RCC 7860 (cell line): ENCODE measurements around the gene TAPT1.

Source experiments
- DNase-seq: peaks from one replicate; pipeline ENCODE4 v3.0.0-alpha.2; 2015; ENCODE audit warnings: low spot score
- FAIRE-seq: peaks from 2 replicates; lab custom pipeline; 2012; peaks lifted over from hg19 to GRCh38; lab: Jason Lieb, UNC

TAPT1 gene

DNA sequence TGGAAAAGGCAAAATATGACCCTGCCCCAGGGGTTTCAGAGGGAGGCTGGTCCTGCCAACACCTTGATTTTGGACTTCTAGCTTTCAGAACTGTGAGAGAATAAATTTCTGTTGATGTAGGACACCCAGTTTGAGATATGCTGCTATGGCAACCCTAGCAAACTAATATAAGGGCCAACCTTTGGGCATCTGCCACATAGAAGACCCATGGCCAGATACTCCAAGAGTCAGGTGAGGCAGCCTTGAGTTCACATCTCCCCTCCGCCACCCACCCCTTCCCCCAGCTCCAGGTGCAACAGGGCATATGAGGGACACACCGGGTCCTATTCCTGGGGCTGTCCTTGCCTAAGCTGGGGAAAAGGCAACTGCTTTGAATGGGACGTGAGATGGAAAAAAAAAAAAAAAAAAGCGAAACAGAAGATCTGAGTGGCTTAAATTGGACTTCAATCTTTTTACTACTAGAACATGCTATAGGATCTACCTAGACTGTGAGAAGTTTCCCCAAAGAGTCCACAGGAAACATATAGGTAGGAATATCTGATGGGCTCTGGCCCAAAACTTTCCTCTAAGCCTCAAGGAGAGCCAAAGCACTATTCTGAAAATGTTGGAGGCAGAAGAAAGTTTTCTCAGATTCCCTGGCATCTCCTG, 85.9 kb downstream of the TAPT1 start:
- FAIRE-seq, result no peak
- DNase-seq, result no peak

DNA sequence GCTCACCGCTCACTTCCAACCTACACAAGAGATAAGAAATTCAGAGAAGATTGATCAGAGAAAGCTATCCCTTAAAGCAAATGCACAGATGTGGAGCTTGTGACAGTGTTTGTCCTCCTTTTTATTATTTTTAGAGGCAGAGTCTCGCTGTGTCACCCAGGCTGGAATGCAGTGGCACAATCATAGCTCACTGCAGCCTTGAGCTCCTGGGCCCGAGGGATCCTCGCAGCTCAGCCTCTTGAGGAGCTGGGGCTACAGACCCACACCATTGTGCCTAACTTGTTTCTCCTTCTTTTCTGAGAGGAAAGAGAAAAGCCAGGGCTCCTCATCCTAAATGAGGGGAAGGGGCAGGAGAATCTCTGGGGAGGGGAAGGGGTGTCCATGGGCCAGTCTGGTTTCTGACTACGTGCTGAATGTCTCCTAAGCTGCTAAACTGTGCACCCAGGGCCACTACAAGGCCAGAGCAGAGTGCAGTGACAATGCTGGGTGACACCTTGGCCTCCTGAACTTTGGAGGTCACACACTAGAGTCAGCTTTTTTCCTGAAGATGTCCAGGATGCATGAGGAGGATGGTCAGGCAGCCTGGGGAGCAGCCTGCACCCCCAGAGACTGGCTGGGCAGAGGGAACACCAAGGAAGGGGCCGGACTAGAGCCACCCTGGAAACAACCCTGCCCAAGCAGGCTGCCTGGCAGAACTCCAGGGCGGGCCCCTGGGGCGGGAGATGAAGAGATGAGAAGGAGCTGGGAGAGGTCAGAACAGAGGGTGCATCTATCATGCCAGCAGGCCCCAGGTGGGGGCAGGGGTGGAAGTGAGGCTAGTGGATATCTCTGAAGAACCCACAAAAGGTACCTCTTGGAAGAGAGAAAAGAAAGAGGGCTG, 87.0 kb downstream of the TAPT1 start:
- no peak for DNase-seq
- FAIRE-seq, result no peak

DNA sequence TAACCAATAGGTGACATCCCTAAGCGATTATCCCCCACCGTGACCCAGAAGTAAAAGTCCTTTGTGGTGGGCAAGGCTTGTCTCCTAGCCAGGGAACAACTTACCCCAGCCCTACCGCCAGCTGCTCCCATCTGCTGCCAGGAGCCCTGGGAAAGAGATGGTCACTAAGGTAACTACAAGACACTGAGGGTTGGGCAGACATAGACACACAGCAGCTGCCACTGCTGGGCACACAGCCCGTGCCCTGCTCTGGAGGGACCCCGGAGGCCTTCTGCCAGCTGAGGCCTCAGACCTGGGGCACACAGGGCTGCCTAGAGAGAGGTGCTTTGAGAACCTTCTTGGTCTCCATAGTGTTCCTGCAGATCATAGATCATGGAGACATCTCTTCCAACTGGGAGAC, 89.4 kb downstream of the TAPT1 start:
- FAIRE-seq, result no peak

DNA sequence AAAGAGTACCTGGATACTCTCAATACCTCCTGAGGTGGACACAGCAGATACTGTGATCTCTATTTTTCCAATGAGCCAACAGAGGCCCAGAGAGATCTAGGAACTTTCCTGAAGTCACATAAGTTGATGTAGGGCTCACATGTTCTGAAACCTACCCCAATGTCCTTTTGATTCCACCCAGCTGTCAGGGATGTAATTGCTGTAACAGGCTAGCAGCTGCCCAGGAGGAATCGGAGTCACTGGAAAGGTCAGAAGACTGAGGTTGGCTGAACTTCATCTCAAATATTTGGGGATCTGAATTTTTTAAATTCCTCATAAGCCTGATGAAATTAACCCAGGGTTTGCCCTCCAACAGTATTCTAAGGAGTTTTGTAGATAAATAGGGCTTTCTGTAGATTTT, 90.0 kb downstream of the TAPT1 start:
- no peak for FAIRE-seq
- no peak for DNase-seq

More for the DNA sequence above, 89.4 kb downstream of the TAPT1 start:
- DNase-seq, result no peak

DNA sequence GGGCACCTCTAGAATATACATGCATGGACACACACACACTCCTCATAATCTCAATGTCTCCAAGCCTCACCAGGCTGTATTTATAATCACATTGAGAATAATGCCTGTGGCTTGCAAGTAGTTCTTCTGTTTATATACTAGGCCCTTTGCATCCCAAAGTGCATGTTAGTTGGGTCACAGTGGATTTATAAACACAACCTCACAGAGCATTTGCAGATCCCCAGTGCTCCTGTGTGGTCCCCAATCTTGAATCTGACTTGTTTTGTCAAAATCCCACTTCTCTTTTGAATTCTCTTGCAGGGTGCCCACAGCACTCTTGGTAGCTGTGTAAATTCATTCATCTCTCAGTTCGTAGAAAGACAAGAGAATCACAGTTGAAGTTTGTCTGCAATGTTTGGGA, 92.9 kb downstream of the TAPT1 start:
- FAIRE-seq, result no peak
- DNase-seq, result no peak

DNA sequence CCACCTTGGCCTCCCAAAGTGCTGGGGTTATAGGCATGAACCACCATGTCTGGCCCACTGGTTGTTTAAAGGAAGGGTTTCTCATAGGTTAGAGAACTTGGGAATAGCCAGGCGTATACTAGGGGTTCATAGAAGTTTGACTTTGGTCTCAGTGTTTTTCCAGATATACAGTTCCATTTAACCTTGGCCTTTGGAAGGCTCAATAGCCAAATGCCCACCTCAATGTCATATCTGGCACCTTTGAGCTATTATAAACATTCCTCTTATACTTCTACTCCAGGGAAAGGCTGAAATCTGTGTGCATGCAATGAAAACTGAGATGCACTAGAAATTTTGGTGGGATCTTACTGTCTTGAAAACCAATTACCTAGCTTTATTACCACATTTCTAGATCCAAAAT, 95.0 kb downstream of the TAPT1 start:
- FAIRE-seq (no peak), DNase-seq (no peak)

DNA sequence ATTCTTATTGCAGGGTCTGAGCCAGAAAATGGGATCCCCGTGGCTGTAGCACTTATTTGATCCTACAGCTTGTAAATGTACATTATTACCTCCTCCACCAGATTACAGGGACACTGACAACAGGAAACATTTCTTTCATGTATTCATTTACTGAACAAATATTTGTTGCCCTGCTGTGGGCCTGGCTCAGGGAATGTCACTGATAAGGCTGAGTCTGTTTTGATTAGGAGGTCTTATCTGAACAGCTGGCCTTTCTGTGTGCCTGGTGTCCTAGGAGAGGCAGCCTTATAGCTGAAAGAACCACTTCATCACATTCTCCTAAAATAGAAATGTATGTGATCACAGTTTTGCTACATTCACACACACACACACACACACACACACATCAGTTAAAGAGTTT, 96.9 kb downstream of the TAPT1 start:
- DNase-seq, result no peak
- FAIRE-seq, result no peak

DNA sequence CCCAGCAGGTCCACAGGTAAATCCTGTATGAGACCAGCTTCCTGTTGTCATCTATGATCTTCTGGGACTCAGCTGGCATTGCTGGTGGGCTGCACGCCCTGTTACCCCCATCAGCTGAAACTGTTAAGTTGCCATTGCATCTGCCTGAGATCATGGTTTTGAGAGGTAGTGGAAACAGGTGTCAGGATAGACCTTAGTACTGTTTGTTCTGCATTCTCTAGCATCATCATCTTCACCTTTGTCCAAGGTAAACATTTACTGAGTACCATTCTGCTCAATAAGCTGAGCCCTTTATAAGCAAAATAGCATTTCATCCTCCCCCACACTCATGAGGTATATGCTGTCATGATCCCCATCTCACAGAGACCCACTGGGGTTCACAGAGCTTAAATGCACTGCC, 99.6 kb downstream of the TAPT1 start:
- FAIRE-seq, result no peak
- no peak for DNase-seq

DNA sequence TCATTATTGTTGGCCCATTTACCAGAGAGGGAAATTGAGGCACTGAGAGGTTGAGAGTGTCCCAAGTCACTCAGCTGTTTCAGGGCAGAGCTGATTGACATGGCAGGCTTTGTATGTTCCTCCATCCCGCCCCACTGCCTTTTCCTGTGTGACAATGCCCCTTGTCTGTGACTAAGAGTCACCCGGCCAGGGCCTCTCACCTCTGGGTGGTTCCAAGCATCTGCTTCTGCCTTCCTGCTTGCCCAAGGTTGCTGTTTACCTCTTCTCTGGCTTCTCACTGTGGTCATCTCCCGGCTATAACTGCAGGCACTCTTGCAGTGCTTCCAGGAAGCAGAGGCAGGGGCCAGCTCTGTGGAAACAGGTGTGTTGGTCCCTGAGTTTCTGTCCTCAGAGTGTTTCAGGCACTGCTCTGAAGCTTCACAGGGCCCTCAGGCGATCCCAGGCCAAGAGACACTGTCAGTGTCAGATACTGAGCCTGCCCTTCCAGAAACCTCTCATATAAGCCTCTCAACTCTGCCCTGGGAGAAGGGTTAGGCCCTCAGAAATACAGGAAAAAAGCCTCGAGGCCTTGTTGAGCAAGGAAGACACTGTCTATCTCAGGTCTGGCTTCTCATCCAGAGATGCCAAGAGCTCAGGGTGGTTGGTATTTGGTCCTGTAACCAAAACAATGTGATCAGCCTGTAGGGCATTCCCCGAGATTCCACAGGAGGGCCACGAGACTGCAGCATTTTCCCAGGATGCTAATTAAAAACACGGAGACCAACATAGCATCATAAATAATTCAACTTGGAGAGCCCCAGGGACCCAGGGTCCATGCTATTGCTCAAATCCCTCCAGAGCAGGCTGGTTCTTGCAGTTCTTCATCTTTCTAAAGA, 100.5 kb downstream of the TAPT1 start:
- FAIRE-seq, result no peak
- DNase-seq, result no peak

DNA sequence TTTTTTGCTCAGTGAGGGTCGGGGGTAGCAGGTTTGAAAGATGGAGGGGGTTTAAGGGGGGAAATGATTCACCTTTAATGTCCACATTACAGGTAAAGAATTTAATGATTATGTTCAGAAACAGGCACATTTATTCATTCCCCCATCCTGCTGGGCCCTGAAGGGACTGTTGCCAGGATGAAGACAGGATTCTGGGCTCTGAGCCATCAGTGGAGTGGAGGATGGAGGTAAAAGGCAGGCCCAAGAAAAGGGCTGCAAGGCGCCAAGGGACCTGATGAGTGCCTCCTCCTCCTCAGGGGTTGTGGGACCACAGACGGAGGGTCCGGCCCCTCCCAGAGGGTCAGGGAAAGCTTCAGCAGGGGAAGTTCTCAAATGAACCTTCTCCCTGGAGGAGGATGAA, 102.0 kb downstream of the TAPT1 start:
- FAIRE-seq (no peak), DNase-seq (no peak)

DNA sequence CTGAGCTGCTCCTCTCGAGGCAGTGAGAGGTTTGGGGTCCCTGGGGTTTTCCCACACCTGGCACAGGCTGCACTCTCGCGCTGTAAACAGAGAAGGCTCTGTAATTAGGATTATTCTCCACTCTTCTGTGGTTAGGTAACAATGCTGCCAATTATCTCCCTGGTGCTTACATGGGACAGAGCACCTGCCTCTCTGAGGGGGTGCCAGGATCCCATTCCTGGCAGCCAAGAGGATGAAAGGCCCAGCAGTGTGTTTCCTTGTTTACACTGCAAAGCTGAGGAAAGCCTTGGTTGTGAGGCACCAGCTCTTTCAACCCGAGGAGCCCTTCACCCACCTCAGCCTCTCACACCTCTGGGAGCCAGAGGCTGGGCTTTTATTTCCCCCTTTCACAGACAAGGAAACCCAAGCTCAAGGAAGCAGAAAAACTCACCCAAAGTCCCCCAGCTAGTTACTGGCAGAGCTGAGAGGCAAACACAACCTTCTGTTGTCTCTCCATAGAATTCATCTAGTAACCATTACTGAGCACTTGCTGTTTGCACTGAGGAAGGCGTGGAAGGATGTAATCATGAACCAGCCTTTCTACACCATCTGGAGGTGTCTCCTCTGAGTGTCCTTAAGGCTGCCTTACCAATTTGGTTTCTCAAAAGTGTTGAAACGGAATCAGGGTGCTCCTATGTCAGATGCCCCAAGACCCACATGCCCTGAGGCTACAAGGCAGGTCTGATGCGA, 102.8 kb downstream of the TAPT1 start:
- no peak for FAIRE-seq
- DNase-seq, result no peak

DNA sequence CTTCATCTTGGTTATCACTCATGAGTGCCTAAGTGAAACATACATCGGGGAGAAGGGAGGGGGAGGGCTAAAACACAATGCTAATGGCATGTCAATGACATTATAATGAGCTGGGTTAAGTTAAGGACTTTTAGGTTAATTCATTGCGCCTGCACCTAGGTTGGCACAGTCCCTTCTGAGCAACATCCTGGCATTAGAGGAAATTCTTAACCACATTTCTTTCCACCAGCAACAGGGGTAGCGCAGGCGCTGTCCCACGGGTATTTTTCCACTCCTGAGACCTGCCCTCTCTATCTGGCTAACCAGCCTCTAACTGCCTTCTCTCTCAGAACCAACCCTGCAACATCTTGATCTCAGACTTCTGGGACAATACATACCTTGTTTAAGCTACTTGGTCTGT, 103.5 kb downstream of the TAPT1 start:
- DNase-seq (no peak), FAIRE-seq (no peak)

DNA sequence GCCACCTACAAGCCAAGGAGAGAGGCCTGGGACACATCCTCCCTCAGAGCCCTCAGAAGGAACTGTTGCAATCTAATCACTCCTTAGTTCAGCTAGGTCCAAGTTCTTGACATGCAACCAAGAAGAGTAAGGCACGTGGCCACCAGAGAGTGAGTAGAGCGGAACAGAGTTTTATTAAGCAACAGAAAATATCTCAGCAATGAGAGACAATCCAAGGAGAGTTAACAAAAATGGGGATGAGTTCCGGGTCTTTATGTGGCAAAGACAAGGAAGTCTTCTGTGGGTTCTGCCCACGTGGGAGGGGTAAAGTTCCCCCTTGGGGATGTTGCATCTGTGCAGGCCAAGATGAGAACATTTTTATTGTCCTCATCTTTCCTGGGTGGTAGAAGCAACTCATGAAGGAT, 104.0 kb downstream of the TAPT1 start:
- DNase-seq (no peak), FAIRE-seq (no peak)

DNA sequence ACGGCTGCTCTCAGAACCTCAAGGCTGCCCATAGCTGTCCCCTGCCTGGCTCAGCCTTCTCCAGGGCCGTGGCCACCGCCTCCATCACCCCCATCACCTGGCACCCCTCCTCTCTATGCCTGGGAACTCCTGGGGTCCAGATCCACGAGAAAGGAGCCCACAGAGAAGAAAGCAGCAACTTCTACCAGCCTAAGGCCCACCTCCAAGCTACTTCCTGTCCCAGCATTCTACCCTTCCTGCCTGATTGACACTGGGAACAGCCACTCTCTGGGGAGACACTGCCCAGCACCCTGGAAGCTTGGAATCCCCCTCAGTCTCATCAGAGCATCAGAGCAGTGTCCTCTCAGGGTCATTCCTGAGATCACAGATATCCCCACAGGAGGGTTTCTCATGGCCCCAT, 105.6 kb downstream of the TAPT1 start:
- DNase-seq, result no peak
- FAIRE-seq, result no peak

DNA sequence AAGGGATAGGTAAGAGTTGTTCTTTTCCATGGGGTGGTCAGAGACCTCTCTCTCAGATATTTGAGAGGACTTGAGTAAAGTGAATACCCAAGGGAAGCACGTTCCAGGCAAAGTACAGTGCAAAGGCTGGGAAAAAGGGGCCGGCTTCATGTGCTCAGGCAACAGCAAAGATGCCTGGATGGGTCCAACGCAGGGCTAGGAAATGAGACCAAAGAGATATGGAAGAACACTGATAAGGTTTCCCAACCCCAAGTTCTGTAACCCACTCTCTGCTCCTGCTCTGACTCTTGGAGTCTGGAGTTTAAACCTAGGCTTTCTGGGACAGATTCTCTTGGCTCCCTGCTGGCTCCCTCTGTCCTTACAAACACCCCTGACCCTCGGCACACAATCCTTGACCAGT, 106.3 kb downstream of the TAPT1 start:
- no peak for FAIRE-seq

DNA sequence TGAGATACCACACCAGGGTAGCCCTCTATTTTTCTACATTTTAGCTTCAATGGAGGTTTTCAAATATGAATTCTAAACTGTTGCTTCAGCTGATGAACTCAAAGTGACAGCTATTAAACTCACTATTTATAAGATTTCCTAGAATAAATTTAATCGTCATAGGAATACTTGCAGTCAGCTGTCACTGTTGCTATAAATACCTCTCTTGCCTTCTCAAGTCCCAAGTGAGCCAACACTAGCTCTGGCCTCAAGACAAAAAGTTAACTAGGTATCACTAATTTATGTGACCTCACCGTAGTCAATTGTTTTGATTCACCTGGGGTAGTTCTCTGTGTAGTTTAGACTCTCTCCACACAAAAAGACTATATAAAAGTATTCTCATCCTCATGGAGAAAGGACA, 108.2 kb downstream of the TAPT1 start:
- FAIRE-seq, result no peak
- no peak for DNase-seq

More for the DNA sequence above, 106.3 kb downstream of the TAPT1 start:
- no peak for DNase-seq

DNA sequence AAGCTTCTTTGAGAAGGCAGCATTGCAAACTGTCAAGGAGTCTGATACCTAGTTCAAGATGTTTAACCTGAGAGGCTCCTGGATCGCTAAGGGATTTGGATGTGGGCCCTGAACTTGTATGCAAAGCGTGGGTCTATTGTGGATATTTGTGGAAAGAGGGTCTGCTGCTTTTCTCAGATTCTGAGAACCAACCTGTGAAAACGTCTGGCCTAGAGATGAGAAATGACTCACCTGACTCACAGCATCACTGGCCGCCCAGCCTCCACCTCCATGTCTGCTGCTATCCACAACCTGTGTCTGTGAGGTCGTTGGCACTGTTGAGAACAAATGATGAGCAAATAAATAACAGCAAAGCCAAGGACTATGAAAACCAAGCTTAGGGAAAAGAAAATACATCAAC, 109.1 kb downstream of the TAPT1 start:
- no peak for FAIRE-seq
- DNase-seq, result no peak

DNA sequence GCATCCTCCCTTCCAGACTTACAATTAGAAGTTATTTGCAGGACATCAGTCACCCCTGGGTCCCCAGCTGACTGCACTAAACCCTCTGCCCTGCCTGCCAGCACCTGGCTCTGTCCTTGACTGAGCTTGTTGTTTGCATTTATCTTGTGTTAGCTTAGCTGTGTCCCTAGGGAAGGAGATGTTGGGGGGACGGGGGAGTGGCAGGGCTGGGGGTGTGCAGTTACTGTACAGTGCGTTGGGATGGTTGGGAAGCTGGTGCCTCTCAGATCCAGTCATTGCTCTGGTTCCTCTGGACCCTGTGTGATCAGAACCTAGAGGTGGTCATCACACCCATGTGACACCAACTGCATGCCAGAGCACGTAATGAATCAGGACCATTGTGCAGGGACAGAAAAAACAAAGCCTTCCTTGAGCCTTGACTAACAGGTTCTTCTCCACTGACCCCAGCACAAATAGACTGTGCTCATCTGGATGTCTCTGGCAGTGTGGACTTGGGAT, 109.7 kb downstream of the TAPT1 start:
- no peak for DNase-seq
- no peak for FAIRE-seq

DNA sequence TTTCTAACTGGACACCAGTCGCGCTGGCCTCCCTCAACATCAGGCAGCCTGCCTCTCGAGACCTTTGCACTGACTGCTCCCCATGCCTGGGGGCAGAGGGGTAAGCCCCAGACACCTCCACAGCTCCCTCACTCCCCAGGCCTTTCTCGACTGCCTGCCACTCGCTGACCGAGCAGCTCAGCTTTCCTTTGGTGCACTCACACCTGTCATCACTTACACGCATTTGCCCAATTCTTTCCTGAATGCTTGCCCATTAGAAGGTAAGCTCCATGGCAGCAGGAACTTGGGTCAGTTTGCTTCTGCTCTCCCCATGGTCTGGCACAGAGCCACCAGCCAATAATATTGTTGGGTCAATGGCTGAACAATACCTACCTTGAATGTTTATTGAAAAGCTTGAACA, 110.3 kb downstream of the TAPT1 start:
- no peak for FAIRE-seq
- no peak for DNase-seq

DNA sequence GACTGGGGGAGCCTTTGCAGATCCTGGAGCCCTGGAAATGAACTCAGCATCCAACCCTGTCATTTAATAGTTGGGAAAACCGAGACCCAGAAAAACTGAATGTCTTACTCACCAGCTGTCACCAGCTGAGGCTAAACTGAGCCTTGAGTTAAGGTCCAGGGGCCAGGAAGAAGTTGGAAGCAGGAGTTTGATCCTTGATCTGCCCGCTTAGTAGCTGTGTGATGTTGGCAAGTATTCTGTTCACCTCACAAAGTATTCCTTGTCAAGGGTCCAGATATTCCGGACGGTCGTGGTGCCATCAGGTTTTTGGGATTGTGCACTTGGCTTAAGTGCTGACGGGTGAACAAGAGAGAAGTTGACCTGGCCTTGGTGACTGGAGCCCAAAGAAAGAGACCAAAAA, 111.7 kb downstream of the TAPT1 start:
- no peak for DNase-seq
- no peak for FAIRE-seq

DNA sequence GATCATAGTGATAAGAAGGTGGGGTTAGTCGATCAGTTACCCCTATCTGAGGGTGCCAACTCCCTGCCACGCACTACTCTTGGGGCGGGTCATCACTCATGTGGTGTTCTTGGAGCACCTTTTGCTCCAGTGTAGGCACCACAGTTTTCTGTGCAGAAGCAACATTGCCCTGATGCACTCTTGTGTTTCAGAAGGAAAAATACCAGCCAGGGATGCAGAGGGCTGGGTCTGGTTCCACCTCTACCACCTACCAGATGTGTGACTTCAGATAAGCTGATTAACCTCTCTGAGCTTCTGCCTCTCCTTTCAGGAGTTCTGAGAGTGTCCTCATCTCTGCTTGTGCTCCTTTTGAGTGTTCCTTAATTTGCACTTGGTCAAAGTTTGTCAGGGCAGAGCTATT, 112.5 kb downstream of the TAPT1 start:
- FAIRE-seq, result no peak
- DNase-seq, result no peak
